HG02885 (cell line): Measurements from ENCODE around the gene MISP3.
"Not testable (repeated sequence)": the region's sequence is repeated elsewhere in the genome, so short reads cannot be mapped to it uniquely, and the experiment has no call there.

Experiments
- ATAC-seq: cut with Tn5 transposase; IDR thresholded peaks from one replicate; pipeline ENCODE4 v1.9.1; 2021; ENCODE audit warnings: mild to moderate bottlenecking; ENCODE audit not compliant: unreplicated experiment, poor library complexity

MISP3 gene

GRCh38 chr19:14072535-14073260, at the start of gene MISP3:
Gene MISP3, plus strand, starts transcription at chr19:14072786. Its CDS starts 524 bp downstream, at chr19:14073310.
- peak; percentile 13 for ATAC-seq

- no peak for ATAC-seq
Observed at GRCh38 chr19:14023404-14024235, 49.0 kb upstream of the MISP3 start.

GRCh38 chr19:14026652-14027192, 45.9 kb upstream of the MISP3 start:
- not testable (repeated sequence) for ATAC-seq

GRCh38 chr19:14027856-14028450, 44.6 kb upstream of the MISP3 start, which contains the start of gene RLN3:
Gene RLN3, plus strand, starts transcription at chr19:14028148. Its CDS starts 57 bp downstream, at chr19:14028205.
- no peak for ATAC-seq

- ATAC-seq: no peak
Observed at GRCh38 chr19:14028901-14029300, 43.7 kb upstream of the MISP3 start.

GRCh38 chr19:14030997-14031718, 41.4 kb upstream of the MISP3 start:
- no peak for ATAC-seq

- ATAC-seq: peak; percentile 58
Observed at GRCh38 chr19:14031719-14032480, 40.7 kb upstream of the MISP3 start, which contains the start of gene IL27RA. Gene IL27RA, plus strand, starts transcription at chr19:14031762. Its CDS starts 111 bp downstream, at chr19:14031873.

- no peak for ATAC-seq
Observed at GRCh38 chr19:14033946-14034345, 38.6 kb upstream of the MISP3 start.

GRCh38 chr19:14035159-14035558, 37.4 kb upstream of the MISP3 start:
- ATAC-seq: not testable (repeated sequence)

GRCh38 chr19:14035706-14036105, 36.9 kb upstream of the MISP3 start:
- ATAC-seq: no peak

GRCh38 chr19:14039181-14039580, 33.4 kb upstream of the MISP3 start:
- no peak for ATAC-seq

GRCh38 chr19:14042659-14043608, 29.7 kb upstream of the MISP3 start:
- not testable (repeated sequence) for ATAC-seq

- not testable (repeated sequence) for ATAC-seq
Observed at GRCh38 chr19:14047866-14048265, 24.7 kb upstream of the MISP3 start.

GRCh38 chr19:14048443-14049153, 24.0 kb upstream of the MISP3 start:
- no peak for ATAC-seq

GRCh38 chr19:14050512-14050911, 22.1 kb upstream of the MISP3 start:
- ATAC-seq: no peak

- not testable (repeated sequence) for ATAC-seq
Observed at GRCh38 chr19:14050961-14051360, 21.6 kb upstream of the MISP3 start.

GRCh38 chr19:14051980-14052379, 20.6 kb upstream of the MISP3 start:
- ATAC-seq: no peak
